K562 (cell line): ENCODE measurements around the gene TMEM61. TPM values are rescaled to one million over a fixed set of nuclear protein-coding genes. Genes with fewer than 3 reads are reported as not detected.

Experiments
- EWSR1 ChIP-seq: fragments of 450-650 bp; IDR thresholded peaks from 2 replicates; pipeline ENCODE4 v1.6.1; 2018; ENCODE audit warnings: borderline replicate concordance, mild to moderate bottlenecking, low read depth, moderate library complexity; ENCODE audit not compliant: partially characterized antibody
- FOXA1 ChIP-seq: fragments of 450-650 bp; IDR thresholded peaks from 2 replicates; pipeline ENCODE4 v1.6.1; 2016; ENCODE audit warnings: mild to moderate bottlenecking, borderline replicate concordance
- HDAC6 ChIP-seq: IDR thresholded peaks from 2 replicates; pipeline ENCODE4 v1.6.1; 2012; ENCODE audit warnings: low read depth, mild to moderate bottlenecking, control low read depth, inconsistent platforms, low read length, moderate library complexity
- HNRNPL ChIP-seq: fragments of 200-400 bp; formaldehyde crosslinking; IDR thresholded peaks from 2 replicates; pipeline ENCODE4 v1.6.1; 2017; ENCODE audit warnings: low read depth, mild to moderate bottlenecking, low read length
- HOXB6 ChIP-seq: fragments of 250-450 bp; sonication (Bioruptor Pico); IDR thresholded peaks from 2 replicates; pipeline ENCODE4 v1.5.1; 2022; ENCODE audit warnings: mild to moderate bottlenecking, borderline replicate concordance
- LEF1 ChIP-seq: fragments of 450-650 bp; IDR thresholded peaks from 2 replicates; pipeline ENCODE4 v1.6.1; 2016; ENCODE audit warnings: mild to moderate bottlenecking
- MECOM ChIP-seq: fragments of 250-450 bp; sonication (Bioruptor Pico); IDR thresholded peaks from 2 replicates; pipeline ENCODE4 v1.8.0; 2022; ENCODE audit warnings: inconsistent platforms
- MITF ChIP-seq: IDR thresholded peaks from 2 replicates; pipeline ENCODE4 v1.6.1; 2014; ENCODE audit warnings: antibody characterized with exemption
- MXI1 ChIP-seq: IDR thresholded peaks from 2 replicates; pipeline ENCODE4 v1.6.1; 2011; ENCODE audit warnings: low read depth, mild to moderate bottlenecking, improper control_type of control experiment, low read length
- NFIX ChIP-seq: fragments of 250-450 bp; sonication (Bioruptor Pico); IDR thresholded peaks from 2 replicates; pipeline ENCODE4 v1.4.0; 2020; ENCODE audit warnings: low read depth, mild to moderate bottlenecking, moderate library complexity
- NFXL1 ChIP-seq: fragments of 450-650 bp; formaldehyde crosslinking; IDR thresholded peaks from 2 replicates; pipeline ENCODE4 v1.4.0; 2021; ENCODE audit warnings: mild to moderate bottlenecking
- NR1H2 ChIP-seq: sonication (generic); formaldehyde crosslinking; IDR thresholded peaks from 2 replicates; pipeline ENCODE4 v1.4.0; 2020; ENCODE audit warnings: mild to moderate bottlenecking, missing genetic modification reagents
- OTX1 ChIP-seq: fragments of 450-650 bp; formaldehyde crosslinking; IDR thresholded peaks from 2 replicates; pipeline ENCODE4 v1.4.0; 2022; ENCODE audit warnings: mild to moderate bottlenecking
- PHF8 ChIP-seq: fragments of 200-600 bp; sonication (generic); IDR thresholded peaks from 2 replicates; pipeline ENCODE4 v1.6.1; 2012; ENCODE audit warnings: mixed run types, mild to moderate bottlenecking, inconsistent platforms, low read length, moderate library complexity, borderline replicate concordance
- PYGO2 ChIP-seq: fragments of 450-650 bp; IDR thresholded peaks from 2 replicates; pipeline ENCODE4 v1.6.1; 2016; ENCODE audit warnings: mild to moderate bottlenecking, missing genetic modification characterization, moderate library complexity, missing compliant biosample characterization
- SAFB2 ChIP-seq: fragments of 200-400 bp; formaldehyde crosslinking; IDR thresholded peaks from 2 replicates; pipeline ENCODE4 v1.6.1; 2018; ENCODE audit warnings: borderline replicate concordance, low read length, low read depth, moderate library complexity; ENCODE audit not compliant: severe bottlenecking
- SMAD3 ChIP-seq: fragments of 450-650 bp; formaldehyde crosslinking; conservative IDR thresholded peaks from 2 replicates; pipeline ENCODE4 v1.4.0; 2020; ENCODE audit warnings: mild to moderate bottlenecking
- ZKSCAN1 ChIP-seq: fragments of 150-350 bp; IDR thresholded peaks from 2 replicates; pipeline ENCODE4 v1.6.1; 2016; ENCODE audit warnings: low read depth, low read length
- ZNF561 ChIP-seq: fragments of 450-650 bp; formaldehyde crosslinking; conservative IDR thresholded peaks from 2 replicates; pipeline ENCODE4 v1.4.0; 2020; ENCODE audit warnings: mild to moderate bottlenecking, moderate library complexity
- ZNF639 ChIP-seq, 2 experiments: fragments of 200-800 bp in 1 of 2; sonication (Bioruptor generic) in 1 of 2; sonication (generic) in 1 of 2; formaldehyde crosslinking in 1 of 2; IDR thresholded peaks in 1 of 2; conservative IDR thresholded peaks in 1 of 2; 2 replicates each; pipeline versions ENCODE4 v1.5.0 to v1.6.1; 2016 to 2020; ENCODE audit warnings: missing compliant biosample characterization in 1 of 2, missing genetic modification characterization in 1 of 2, missing genetic modification reagents in 1 of 2
- polyA plus RNA-seq, 8 experiments: library from polyadenylated mRNA; depleted of rRNA in 4 of 8; stranded (reverse) in 5 of 8; unstranded in 3 of 8; fragments of >200 nt; fragmentation: Nextera tagmentation in 2 of 8; fragmentation: Illumina TruSeq in 1 of 8; extraction: Ambion mirVana in 2 of 8; extraction: Trizol in 1 of 8; gene quantifications; 2 replicates each; pipeline versions ENCODE4 v1.2.1 to v1.2.3, GENCODE V29; 2011 to 2014; ENCODE audit warnings: inconsistent platforms in 1 of 8, missing spikeins in 1 of 8
- total RNA-seq, 7 experiments: library from RNA; depleted of rRNA in 6 of 7; stranded (reverse); fragments of >200 nt in 6 of 7; fragmentation: Illumina TruSeq in 2 of 7; extraction: Trizol in 2 of 7; gene quantifications; 2 replicates each; pipeline versions ENCODE4 v1.2.1 to v1.2.3, GENCODE V29; 2011 to 2021; ENCODE audit warnings: low replicate concordance in 1 of 7
- TF ChIP-seq, protein P1 (sequence below): fragments of 250-450 bp; sonication (Bioruptor Pico); IDR thresholded peaks from 2 replicates; pipeline ENCODE4 v1.5.1; 2021; ENCODE audit warnings: mild to moderate bottlenecking
- TF ChIP-seq, protein P2 (sequence below): fragments of 450-650 bp; formaldehyde crosslinking; IDR thresholded peaks from 2 replicates; pipeline ENCODE4 v1.4.0; 2022; ENCODE audit warnings: mild to moderate bottlenecking, moderate library complexity
- TF ChIP-seq, protein P3 (sequence below): conservative IDR thresholded peaks from 2 replicates; pipeline ENCODE4 v1.6.1; 2011; ENCODE audit warnings: low read depth, mild to moderate bottlenecking, low read length; ENCODE audit not compliant: control insufficient read depth

The TMEM61 gene
- total and polyA plus RNA-seq, 9 of the 15 experiments (the other 6 are each of a cell fraction or from before 2014, with no cell fraction given): not detected

GRCh38 chr1:54951810-54952226 is 28.6 kb upstream of the TMEM61 start (continued):
- TF ChIP-seq ZNF639 (CRISPR knock-in tag; conservative IDR thresholded peaks at IDR 0.05 in 1 of 2, IDR thresholded peaks at IDR 0.05 in 1 of 2): peak in 1 of 2 experiments; percentile 67; a peak in 2 of 4 replicates
- no peak for TF ChIP-seq NFXL1 (CRISPR knock-in tag)
- no peak for TF ChIP-seq HDAC6
- peak; percentile 57; the same call in 1 of the 2 replicates for TF ChIP-seq MECOM (CRISPR knock-in tag)
- TF ChIP-seq NFIX (CRISPR knock-in tag): no peak
- TF ChIP-seq SMAD3 (CRISPR knock-in tag): 0 out of 2 replicates have a peak, but pooled peaks have one; percentile 19
- TF ChIP-seq, protein P1, sequence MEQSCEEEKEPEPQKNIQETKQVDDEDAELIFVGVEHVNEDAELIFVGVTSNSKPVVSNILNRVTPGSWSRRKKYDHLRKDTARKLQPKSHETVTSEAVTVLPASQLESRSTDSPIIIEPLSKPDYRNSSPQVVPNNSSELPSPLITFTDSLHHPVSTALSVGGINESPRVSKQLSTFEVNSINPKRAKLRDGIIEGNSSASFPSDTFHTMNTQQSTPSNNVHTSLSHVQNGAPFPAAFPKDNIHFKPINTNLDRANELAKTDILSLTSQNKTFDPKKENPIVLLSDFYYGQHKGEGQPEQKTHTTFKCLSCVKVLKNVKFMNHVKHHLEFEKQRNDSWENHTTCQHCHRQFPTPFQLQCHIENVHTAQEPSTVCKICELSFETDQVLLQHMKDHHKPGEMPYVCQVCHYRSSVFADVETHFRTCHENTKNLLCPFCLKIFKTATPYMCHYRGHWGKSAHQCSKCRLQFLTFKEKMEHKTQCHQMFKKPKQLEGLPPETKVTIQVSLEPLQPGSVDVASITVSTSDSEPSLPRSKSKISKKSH (CRISPR knock-in tag): no peak
- no peak for TF ChIP-seq PHF8
- no peak for TF ChIP-seq LEF1
- no peak for TF ChIP-seq HNRNPL
- TF ChIP-seq PYGO2 (tag): peak; percentile 68; the same call in 1 of the 2 replicates
- no peak for TF ChIP-seq OTX1
- no peak for TF ChIP-seq MXI1
- TF ChIP-seq MITF: no peak
- TF ChIP-seq FOXA1: no peak
- no peak for TF ChIP-seq HOXB6 (CRISPR knock-in tag)
- no peak for TF ChIP-seq SAFB2
- TF ChIP-seq, protein P2, sequence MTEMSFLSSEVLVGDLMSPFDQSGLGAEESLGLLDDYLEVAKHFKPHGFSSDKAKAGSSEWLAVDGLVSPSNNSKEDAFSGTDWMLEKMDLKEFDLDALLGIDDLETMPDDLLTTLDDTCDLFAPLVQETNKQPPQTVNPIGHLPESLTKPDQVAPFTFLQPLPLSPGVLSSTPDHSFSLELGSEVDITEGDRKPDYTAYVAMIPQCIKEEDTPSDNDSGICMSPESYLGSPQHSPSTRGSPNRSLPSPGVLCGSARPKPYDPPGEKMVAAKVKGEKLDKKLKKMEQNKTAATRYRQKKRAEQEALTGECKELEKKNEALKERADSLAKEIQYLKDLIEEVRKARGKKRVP (CRISPR knock-in tag): no peak
- TF ChIP-seq ZNF561 (CRISPR knock-in tag): no peak
- no peak for TF ChIP-seq ZKSCAN1
- TF ChIP-seq EWSR1: no peak
- TF ChIP-seq, protein P3, sequence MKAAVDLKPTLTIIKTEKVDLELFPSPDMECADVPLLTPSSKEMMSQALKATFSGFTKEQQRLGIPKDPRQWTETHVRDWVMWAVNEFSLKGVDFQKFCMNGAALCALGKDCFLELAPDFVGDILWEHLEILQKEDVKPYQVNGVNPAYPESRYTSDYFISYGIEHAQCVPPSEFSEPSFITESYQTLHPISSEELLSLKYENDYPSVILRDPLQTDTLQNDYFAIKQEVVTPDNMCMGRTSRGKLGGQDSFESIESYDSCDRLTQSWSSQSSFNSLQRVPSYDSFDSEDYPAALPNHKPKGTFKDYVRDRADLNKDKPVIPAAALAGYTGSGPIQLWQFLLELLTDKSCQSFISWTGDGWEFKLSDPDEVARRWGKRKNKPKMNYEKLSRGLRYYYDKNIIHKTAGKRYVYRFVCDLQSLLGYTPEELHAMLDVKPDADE: no peak
- no peak for TF ChIP-seq NR1H2
